Neuronal stem cell (in vitro differentiated cells): ENCODE measurements around the gene PCDHGC5.

ENCODE experiments used
- DNase-seq: peaks from one replicate; pipeline ENCODE4 v3.0.0-alpha.2; 2013; ENCODE audit warnings: low spot score
- H2AFZ ChIP-seq: one replicate; pipeline ENCODE4 v1.6.1; 2013; ENCODE audit warnings: mild to moderate bottlenecking, low read length, inconsistent platforms
- H2AK5ac ChIP-seq: 2 replicates; pipeline ENCODE4 v1.6.1; 2013; ENCODE audit warnings: low read depth, mild to moderate bottlenecking, inconsistent platforms, low read length, moderate library complexity, mixed read lengths
- H2BK120ac ChIP-seq: 2 replicates; pipeline ENCODE4 v1.6.1; 2013; ENCODE audit warnings: low read depth, mild to moderate bottlenecking, inconsistent platforms, low read length, moderate library complexity, mixed read lengths
- H2BK12ac ChIP-seq: one replicate; pipeline ENCODE4 v1.6.1; 2013; ENCODE audit warnings: low read length, inconsistent platforms
- H2BK15ac ChIP-seq: 2 replicates; pipeline ENCODE4 v1.6.1; 2013; ENCODE audit warnings: mild to moderate bottlenecking, low read length, inconsistent platforms, mixed read lengths
- H2BK5ac ChIP-seq: one replicate; pipeline ENCODE4 v1.6.1; 2013; ENCODE audit warnings: inconsistent platforms, mild to moderate bottlenecking, low read length, moderate library complexity
- H3K14ac ChIP-seq: one replicate; pipeline ENCODE4 v1.6.1; 2013; ENCODE audit warnings: low read length, inconsistent platforms
- H3K18ac ChIP-seq: 2 replicates; pipeline ENCODE4 v1.6.1; 2013; ENCODE audit warnings: low read length, inconsistent platforms
- H3K23ac ChIP-seq: 2 replicates; pipeline ENCODE4 v1.6.1; 2013; ENCODE audit warnings: low read depth, mild to moderate bottlenecking, mixed read lengths, low read length, inconsistent platforms; ENCODE audit not compliant: poor library complexity
- H3K27ac ChIP-seq: replicated peaks from 3 replicates; pipeline ENCODE4 v1.5.1; 2013; ENCODE audit warnings: low read length, inconsistent platforms
- H3K27me3 ChIP-seq, 3 experiments: 2 replicates each; pipeline ENCODE4 v1.6.1; 2013; ENCODE audit warnings: low read length in 3 of 3, mild to moderate bottlenecking in 2 of 3, inconsistent platforms in 1 of 3, low read depth in 1 of 3, mixed read lengths in 1 of 3, moderate library complexity in 1 of 3; ENCODE audit not compliant: control insufficient read depth in 3 of 3, insufficient read depth in 3 of 3
- H3K36me3 ChIP-seq, 2 donors: replicated peaks in 1 of 2; 2 replicates each; pipeline ENCODE4 v1.6.1; 2013; ENCODE audit warnings: low read length in 2 of 2; ENCODE audit not compliant: control insufficient read depth in 2 of 2, insufficient read depth in 2 of 2
- H3K4ac ChIP-seq: 2 replicates; pipeline ENCODE4 v1.6.1; 2013; ENCODE audit warnings: inconsistent platforms, mild to moderate bottlenecking, low read length, moderate library complexity
- H3K4me1 ChIP-seq, 2 donors: 1 replicate in 1 of 2; 2 replicates in 1 of 2; pipeline ENCODE4 v1.6.1; 2013; ENCODE audit warnings: low read length in 2 of 2, low read depth in 1 of 2; ENCODE audit not compliant: control insufficient read depth in 2 of 2, insufficient read depth in 1 of 2
- H3K4me2 ChIP-seq: one replicate; pipeline ENCODE4 v1.6.1; 2013; ENCODE audit warnings: mild to moderate bottlenecking, low read length, inconsistent platforms; ENCODE audit not compliant: insufficient read depth, poor library complexity, severe bottlenecking
- H3K4me3 ChIP-seq, 2 donors: 2 replicates each; pipeline ENCODE4 v1.5.1; 2013; ENCODE audit warnings: low read length in 2 of 2, mild to moderate bottlenecking in 2 of 2, inconsistent platforms in 1 of 2, moderate library complexity in 1 of 2
- H3K79me1 ChIP-seq: one replicate; pipeline ENCODE4 v1.6.1; 2013; ENCODE audit warnings: low read depth, mild to moderate bottlenecking, inconsistent platforms, low read length, moderate library complexity
- H3K9ac ChIP-seq: one replicate; pipeline ENCODE4 v1.6.1; 2013; ENCODE audit warnings: mild to moderate bottlenecking, low read depth, low read length, inconsistent platforms; ENCODE audit not compliant: poor library complexity
- H3K9me3 ChIP-seq, 2 donors: replicated peaks in 1 of 2; 2 replicates each; pipeline versions ENCODE3 to v1.6.1; 2013; ENCODE audit warnings: low read length in 2 of 2, mild to moderate bottlenecking in 2 of 2, inconsistent platforms in 1 of 2, low read depth in 1 of 2, mixed read lengths in 1 of 2, moderate library complexity in 1 of 2; ENCODE audit not compliant: control insufficient read depth in 2 of 2, insufficient read depth in 1 of 2
- H4K8ac ChIP-seq: one replicate; pipeline ENCODE4 v1.6.1; 2013; ENCODE audit warnings: low read depth, mild to moderate bottlenecking, inconsistent platforms, low read length, moderate library complexity
- H4K91ac ChIP-seq: one replicate; pipeline ENCODE4 v1.6.1; 2013; ENCODE audit warnings: low read length, low read depth, mild to moderate bottlenecking, inconsistent platforms; ENCODE audit not compliant: poor library complexity
- WGBS, 2 donors: extraction: QIAGEN DNeasy Blood & Tissue Kit; methylation state at CpG; one replicate each; pipeline ENCODE4 v1.1.7; 2013; ENCODE audit warnings: missing lambda C conversion rate in 2 of 2, mixed read lengths in 1 of 2; ENCODE audit not compliant: insufficient read length in 2 of 2, insufficient replicate concordance in 1 of 2; ENCODE audit errors: extremely low coverage in 2 of 2; 5-methylcytosine and 5-hydroxymethylcytosine counted together

PCDHGC5 gene

GRCh38 chr5:141525653-141526052 lies 36.8 kb downstream of the PCDHGC5 start:
- H3K27me3 ChIP-seq: no peaks in the 10 kb centered on the region
- no peak overlapping the region for H3K4me3 ChIP-seq
- no peak overlapping the region for H3K4me2 ChIP-seq
- H3K23ac ChIP-seq: no peak overlapping the region
- H2BK120ac ChIP-seq: no peak overlapping the region
- H2BK12ac ChIP-seq: no peak overlapping the region
- peaks cover 27 to 29% of the 10 kb centered on the region in 2 donors for H3K4me1 ChIP-seq
- H3K27ac ChIP-seq: no peak overlapping the region
- no CpG with 5 or more reads among the region's 7 CpGs for WGBS, 2 donors
- no peak overlapping the region for H2AFZ ChIP-seq
- H2AK5ac ChIP-seq: no peak overlapping the region
- H3K79me1 ChIP-seq: no peaks in the 10 kb centered on the region
- DNase-seq: no peak
- H4K91ac ChIP-seq: no peak overlapping the region
- H4K8ac ChIP-seq: no peak overlapping the region
- no peak overlapping the region for H3K18ac ChIP-seq
- H3K4ac ChIP-seq: no peak overlapping the region
- H2BK5ac ChIP-seq: no peak overlapping the region
- H3K14ac ChIP-seq: no peak overlapping the region
- peaks cover 0 to 17% of the 10 kb centered on the region in 2 donors for H3K9me3 ChIP-seq
- H2BK15ac ChIP-seq: no peak overlapping the region
- H3K9ac ChIP-seq: no peak overlapping the region
- H3K36me3 ChIP-seq: peaks cover 16 to 82% of the 10 kb centered on the region in 2 donors

GRCh38 chr5:141527426-141527825 lies 38.5 kb downstream of the PCDHGC5 start:
- no peak overlapping the region for H4K8ac ChIP-seq
- H4K91ac ChIP-seq: no peak overlapping the region
- no peak overlapping the region for H2AK5ac ChIP-seq
- no peak overlapping the region for H2BK5ac ChIP-seq
- peaks cover 16 to 92% of the 10 kb centered on the region in 2 donors for H3K36me3 ChIP-seq
- peaks cover 14 to 22% of the 10 kb centered on the region in 2 donors for H3K4me1 ChIP-seq
- no peaks in the 10 kb centered on the region for H3K79me1 ChIP-seq
- peaks cover 0 to 17% of the 10 kb centered on the region in 2 donors for H3K9me3 ChIP-seq
- no peak for DNase-seq
- no peak overlapping the region for H2BK120ac ChIP-seq
- no peak overlapping the region for H3K4ac ChIP-seq
- H3K18ac ChIP-seq: no peak overlapping the region
- no peak overlapping the region for H3K9ac ChIP-seq
- no peak overlapping the region for H3K14ac ChIP-seq
- no peak overlapping the region for H3K27ac ChIP-seq
- H3K27me3 ChIP-seq: no peaks in the 10 kb centered on the region
- no peak overlapping the region for H3K23ac ChIP-seq
- H3K4me3 ChIP-seq: no peak overlapping the region
- H2AFZ ChIP-seq: no peak overlapping the region
- no peak overlapping the region for H2BK15ac ChIP-seq
- H2BK12ac ChIP-seq: no peak overlapping the region
- no peak overlapping the region for H3K4me2 ChIP-seq
- no CpG with 5 or more reads among the region's 1 CpG for WGBS, 2 donors

DNA sequence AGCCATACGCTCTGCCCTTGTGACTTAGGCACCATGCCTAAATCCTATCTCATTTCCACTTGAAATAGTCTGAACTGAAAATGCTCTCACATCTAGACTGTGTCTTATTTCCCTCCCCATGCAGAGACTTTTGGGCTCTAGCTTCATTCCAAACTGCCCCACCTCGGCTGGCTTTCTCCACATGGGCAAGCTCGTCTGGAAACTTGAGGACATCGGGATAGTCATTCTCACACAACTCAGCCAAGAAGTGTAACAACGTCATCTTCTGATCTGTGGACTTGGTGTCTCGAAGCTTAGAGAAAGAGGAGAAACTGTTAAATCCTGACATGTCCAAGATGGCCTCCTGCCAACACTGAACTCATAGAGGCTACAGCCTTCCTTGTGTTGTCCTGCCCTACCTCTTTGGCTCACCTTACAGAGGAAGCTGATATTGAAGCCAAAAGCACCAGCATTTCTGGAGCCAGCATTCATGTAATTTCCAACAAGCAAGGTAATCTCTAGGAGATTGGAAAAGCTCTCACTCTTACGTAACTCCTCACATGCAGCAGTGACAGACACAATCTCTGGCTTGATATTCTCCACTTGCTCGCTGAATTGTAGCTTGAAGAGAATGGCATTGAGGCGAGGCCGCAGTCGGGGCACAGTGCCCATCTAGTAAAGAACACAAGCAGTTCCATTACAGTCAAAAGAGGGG lies 39.6 kb downstream of the PCDHGC5 start:
- no peak overlapping the region for H3K4ac ChIP-seq
- peaks cover 12 to 15% of the 10 kb centered on the region in 2 donors for H3K4me1 ChIP-seq
- H3K36me3 ChIP-seq: peaks cover 16 to 92% of the 10 kb centered on the region in 2 donors
- no peak overlapping the region for H2AFZ ChIP-seq
- no peak overlapping the region for H4K91ac ChIP-seq
- H3K4me3 ChIP-seq: no peak overlapping the region
- H3K9ac ChIP-seq: no peak overlapping the region
- H2BK120ac ChIP-seq: no peak overlapping the region
- H2BK12ac ChIP-seq: no peak overlapping the region
- H4K8ac ChIP-seq: no peak overlapping the region
- H3K27ac ChIP-seq: no peak overlapping the region
- no peak overlapping the region for H3K14ac ChIP-seq
- no peak overlapping the region for H2BK5ac ChIP-seq
- no peaks in the 10 kb centered on the region for H3K27me3 ChIP-seq
- H2AK5ac ChIP-seq: no peak overlapping the region
- H3K79me1 ChIP-seq: no peaks in the 10 kb centered on the region
- no peak overlapping the region for H3K23ac ChIP-seq
- H3K18ac ChIP-seq: no peak overlapping the region
- no CpG with 5 or more reads among the region's 11 CpGs for WGBS, 2 donors
- no peak overlapping the region for H2BK15ac ChIP-seq
- no peak overlapping the region for H3K4me2 ChIP-seq
- peaks cover 0 to 11% of the 10 kb centered on the region in 2 donors for H3K9me3 ChIP-seq
- DNase-seq: no peak

GRCh38 chr5:141529002-141529401 lies 40.1 kb downstream of the PCDHGC5 start:
- Histone ChIP-seq H2AK5ac (no peak overlapping the region), H3K23ac (no peak overlapping the region), H3K4me3 (no peak overlapping the region), H3K4ac (no peak overlapping the region), H3K4me2 (no peak overlapping the region), H3K18ac (no peak overlapping the region), H3K4me1 (peaks cover 9 to 12% of the 10 kb centered on the region in 2 donors), H3K36me3 (peaks cover 16 to 92% of the 10 kb centered on the region in 2 donors), H3K27me3 (no peaks in the 10 kb centered on the region), H3K79me1 (no peaks in the 10 kb centered on the region), H3K14ac (no peak overlapping the region), H3K9ac (no peak overlapping the region), H4K8ac (no peak overlapping the region), H2BK12ac (no peak overlapping the region), H3K27ac (no peak overlapping the region), H2AFZ (no peak overlapping the region), H2BK120ac (no peak overlapping the region), H4K91ac (no peak overlapping the region), H2BK5ac (no peak overlapping the region), H2BK15ac (no peak overlapping the region), H3K9me3 (peaks cover 0 to 7% of the 10 kb centered on the region in 2 donors)
- DNase-seq: no peak
- WGBS, 2 donors: no CpG with 5 or more reads among the region's 5 CpGs
